GM23248 (cell line): Measurements from ENCODE around the gene MEST.
"Not testable (repeated sequence)": the region's sequence is repeated elsewhere in the genome, so short reads cannot be mapped to it uniquely, and the experiment has no call there.

Experiments used
- EZH2 ChIP-seq: fragments of 200-600 bp; sonication (generic); IDR thresholded peaks from 2 replicates; pipeline ENCODE4 v1.6.1; 2018; ENCODE audit warnings: antibody characterized with exemption, mild to moderate bottlenecking; ENCODE audit not compliant: insufficient read depth, poor library complexity, severe bottlenecking
- EZH2phosphoT487 ChIP-seq: fragments of 200-600 bp; sonication (generic); IDR thresholded peaks from 2 replicates; pipeline ENCODE4 v1.6.1; 2018; ENCODE audit warnings: antibody characterized with exemption, moderate library complexity, mild to moderate bottlenecking, low read depth; ENCODE audit not compliant: insufficient read depth

DNA sequence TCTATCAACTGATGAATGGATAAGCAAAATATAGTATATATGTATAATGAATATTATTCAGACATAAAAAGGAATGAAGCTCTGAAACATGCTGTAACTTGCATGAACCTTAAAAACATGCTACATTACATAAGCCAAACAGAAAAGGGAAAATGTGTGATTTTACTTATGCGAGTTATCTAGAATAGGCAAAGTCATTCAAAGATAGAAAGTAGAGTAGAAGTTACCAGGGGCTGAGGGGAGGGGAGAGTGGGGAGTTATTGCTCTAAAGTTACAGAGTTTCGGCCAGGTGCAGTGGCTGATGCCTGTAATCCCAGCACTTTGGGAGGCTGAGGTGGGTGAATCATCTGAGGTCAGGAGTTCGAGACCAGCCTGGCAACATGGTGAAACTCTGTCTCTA lies 40.5 kb upstream of the MEST start:
- not testable (repeated sequence) for TF ChIP-seq EZH2, EZH2phosphoT487
